ENCODE measurements around the gene ZSCAN12.

Gene ZSCAN12

GRCh38 chr6:28355743-28356665 lies 43.5 kb downstream of the ZSCAN12 start:
- TF ChIP-seq TAF1 (IDR thresholded peaks at IDR 0.05; ENCODE audit: borderline replicate concordance, insufficient read depth, low read length) (no peak), FOXP2 (optimal IDR thresholded peaks at IDR 0.05; ENCODE audit: borderline replicate concordance, extremely low read depth, extremely low read length, insufficient read depth) (no peak), POLR2AphosphoS5 (IDR thresholded peaks at IDR 0.05; ENCODE audit: low read depth, low read length) (no peak), REST (IDR thresholded peaks at IDR 0.05; ENCODE audit: insufficient read depth in 1 of 2, low read depth in 2 of 2, low read length in 2 of 2) (no peak), SIN3A (IDR thresholded peaks at IDR 0.05; ENCODE audit: borderline replicate concordance, insufficient read depth, low read length) (no peak)

- TF ChIP-seq TAF1 (IDR thresholded peaks at IDR 0.05; ENCODE audit: borderline replicate concordance, insufficient read depth, low read length) (no peak), FOXP2 (optimal IDR thresholded peaks at IDR 0.05; ENCODE audit: borderline replicate concordance, extremely low read depth, extremely low read length, insufficient read depth) (no peak), POLR2AphosphoS5 (IDR thresholded peaks at IDR 0.05; ENCODE audit: low read depth, low read length) (no peak), SIN3A (IDR thresholded peaks at IDR 0.05; ENCODE audit: borderline replicate concordance, insufficient read depth, low read length) (no peak), REST (IDR thresholded peaks at IDR 0.05; ENCODE audit: insufficient read depth in 1 of 2, low read depth in 2 of 2, low read length in 2 of 2) (no peak)
Measured at GRCh38 chr6:28354688-28355554, 44.6 kb downstream of the ZSCAN12 start.

- TF ChIP-seq TAF1 (IDR thresholded peaks at IDR 0.05; ENCODE audit: borderline replicate concordance, insufficient read depth, low read length), result no peak
- no peak for TF ChIP-seq FOXP2 (optimal IDR thresholded peaks at IDR 0.05; ENCODE audit: borderline replicate concordance, extremely low read depth, extremely low read length, insufficient read depth)
- TF ChIP-seq REST (IDR thresholded peaks at IDR 0.05; ENCODE audit: insufficient read depth in 1 of 2, low read depth in 2 of 2, low read length in 2 of 2), result no peak
- no peak for TF ChIP-seq POLR2AphosphoS5 (IDR thresholded peaks at IDR 0.05; ENCODE audit: low read depth, low read length)
- no peak for TF ChIP-seq SIN3A (IDR thresholded peaks at IDR 0.05; ENCODE audit: borderline replicate concordance, insufficient read depth, low read length)
Measured at GRCh38 chr6:28353981-28354676, 45.4 kb downstream of the ZSCAN12 start.

- TF ChIP-seq FOXP2 (optimal IDR thresholded peaks at IDR 0.05; ENCODE audit: borderline replicate concordance, extremely low read depth, extremely low read length, insufficient read depth) (no peak), SIN3A (IDR thresholded peaks at IDR 0.05; ENCODE audit: borderline replicate concordance, insufficient read depth, low read length) (no peak)
Measured at GRCh38 chr6:28353356-28353755, 46.2 kb downstream of the ZSCAN12 start.

GRCh38 chr6:28351493-28351925 lies 48.0 kb downstream of the ZSCAN12 start:
- no peak for TF ChIP-seq REST (IDR thresholded peaks at IDR 0.05; ENCODE audit: insufficient read depth in 1 of 2, low read depth in 2 of 2, low read length in 2 of 2)

Data from PFSK-1 (cell line).